ENCODE measurements around the gene TMEM63C.

Gene TMEM63C

GRCh38 chr14:77284066-77284465, 102.5 kb downstream of the TMEM63C start:
- H3K4me2 ChIP-seq (ENCODE audit: low read depth, low read length, poor library complexity, severe bottlenecking): no peak overlapping the region
- H3F3A ChIP-seq (ENCODE audit: insufficient read depth): no peaks in the 10 kb centered on the region
- H4K20me1 ChIP-seq (ENCODE audit: low read depth, low read length): no peaks in the 10 kb centered on the region
- no peak overlapping the region for H2AFZ ChIP-seq (ENCODE audit: low read depth, low read length, severe bottlenecking)
- no peaks in the 10 kb centered on the region for H3K9me2 ChIP-seq (replicated peaks; ENCODE audit: insufficient read depth, low read length)
- no peaks in the 10 kb centered on the region for H3K79me2 ChIP-seq (ENCODE audit: insufficient read depth, low read length)
- H3K36me3 ChIP-seq (ENCODE audit: low read length): no peaks in the 10 kb centered on the region
- no peak overlapping the region for H3K9ac ChIP-seq (ENCODE audit: low read length)
- no peaks in the 10 kb centered on the region for H3K9me3 ChIP-seq (ENCODE audit: insufficient read depth, low read length)
- H3K27ac ChIP-seq (ENCODE audit: low read depth, low read length): no peak overlapping the region
- TF ChIP-seq EZH2phosphoT487 (conservative IDR thresholded peaks at IDR 0.05; ENCODE audit: low read length): no peak
- TF ChIP-seq CTCF (IDR thresholded peaks at IDR 0.05; ENCODE audit: insufficient read depth, low read length, poor library complexity, severe bottlenecking): no peak
- H3K27me3 ChIP-seq (ENCODE audit: low read length): no peaks in the 10 kb centered on the region
- no peak overlapping the region for H3K4me3 ChIP-seq (ENCODE audit: insufficient read depth, low read length, poor library complexity, severe bottlenecking)

GRCh38 chr14:77284466-77284865, 102.9 kb downstream of the TMEM63C start:
- Histone ChIP-seq H3K9ac (ENCODE audit: low read length) (no peak overlapping the region), H3K27ac (ENCODE audit: low read depth, low read length) (no peak overlapping the region), H3K4me2 (ENCODE audit: low read depth, low read length, poor library complexity, severe bottlenecking) (no peak overlapping the region), H4K20me1 (ENCODE audit: low read depth, low read length) (no peaks in the 10 kb centered on the region), H2AFZ (ENCODE audit: low read depth, low read length, severe bottlenecking) (no peak overlapping the region), H3K4me3 (ENCODE audit: insufficient read depth, low read length, poor library complexity, severe bottlenecking) (no peak overlapping the region), H3K27me3 (ENCODE audit: low read length) (no peaks in the 10 kb centered on the region), H3F3A (ENCODE audit: insufficient read depth) (no peaks in the 10 kb centered on the region), H3K36me3 (ENCODE audit: low read length) (no peaks in the 10 kb centered on the region), H3K79me2 (ENCODE audit: insufficient read depth, low read length) (no peaks in the 10 kb centered on the region), H3K9me3 (ENCODE audit: insufficient read depth, low read length) (no peaks in the 10 kb centered on the region), H3K9me2 (replicated peaks; ENCODE audit: insufficient read depth, low read length) (no peaks in the 10 kb centered on the region)
- TF ChIP-seq CTCF (IDR thresholded peaks at IDR 0.05; ENCODE audit: insufficient read depth, low read length, poor library complexity, severe bottlenecking) (no peak), EZH2phosphoT487 (conservative IDR thresholded peaks at IDR 0.05; ENCODE audit: low read length) (no peak)

- H3K4me2 ChIP-seq (ENCODE audit: low read depth, low read length, poor library complexity, severe bottlenecking): no peak overlapping the region
- no peaks in the 10 kb centered on the region for H3K36me3 ChIP-seq (ENCODE audit: low read length)
These were observed 105.0 kb downstream of the TMEM63C start for GRCh38 chr14:77286576-77286975.

More at GRCh38 chr14:77286576-77286975, 105.0 kb downstream of the TMEM63C start:
- Histone ChIP-seq H3K9ac (ENCODE audit: low read length) (no peak overlapping the region), H3K4me3 (ENCODE audit: insufficient read depth, low read length, poor library complexity, severe bottlenecking) (no peak overlapping the region), H4K20me1 (ENCODE audit: low read depth, low read length) (no peaks in the 10 kb centered on the region), H3K9me3 (ENCODE audit: insufficient read depth, low read length) (no peaks in the 10 kb centered on the region), H3K9me2 (replicated peaks; ENCODE audit: insufficient read depth, low read length) (no peaks in the 10 kb centered on the region), H3K27ac (ENCODE audit: low read depth, low read length) (no peak overlapping the region), H3F3A (ENCODE audit: insufficient read depth) (no peaks in the 10 kb centered on the region), H3K79me2 (ENCODE audit: insufficient read depth, low read length) (no peaks in the 10 kb centered on the region), H2AFZ (ENCODE audit: low read depth, low read length, severe bottlenecking) (no peak overlapping the region), H3K27me3 (ENCODE audit: low read length) (no peaks in the 10 kb centered on the region)
- TF ChIP-seq EZH2phosphoT487 (conservative IDR thresholded peaks at IDR 0.05; ENCODE audit: low read length) (no peak), CTCF (IDR thresholded peaks at IDR 0.05; ENCODE audit: insufficient read depth, low read length, poor library complexity, severe bottlenecking) (no peak)
